Urinary bladder (tissue), 4 donors: Measurements from ENCODE around the gene HSD3B2. TPM values are rescaled to one million over a fixed set of nuclear protein-coding genes. Genes with fewer than 3 reads are reported as not detected.

ENCODE experiments used
- DNase-seq: peaks from one replicate; pipeline ENCODE4 v3.0.0-alpha.2; 2015; ENCODE audit errors: extremely low spot score
- H3K27ac ChIP-seq: one replicate; pipeline ENCODE4 v1.5.1; 2013; ENCODE audit warnings: low read depth, mild to moderate bottlenecking, moderate library complexity
- H3K36me3 ChIP-seq: one replicate; pipeline ENCODE4 v1.6.1; 2013; ENCODE audit warnings: mild to moderate bottlenecking, moderate library complexity; ENCODE audit not compliant: insufficient read depth
- H3K4me1 ChIP-seq: one replicate; pipeline ENCODE4 v1.6.1; 2013; ENCODE audit warnings: mild to moderate bottlenecking, moderate library complexity; ENCODE audit not compliant: insufficient read depth
- H3K4me3 ChIP-seq: one replicate; pipeline ENCODE4 v1.5.1; 2013; ENCODE audit warnings: low read depth, low read length
- WGBS: extraction: QIAGEN DNeasy Blood & Tissue Kit; methylation state at CpG from one replicate; pipeline ENCODE4 v1.1.7; 2013; 5-methylcytosine and 5-hydroxymethylcytosine counted together
- polyA plus RNA-seq: library from polyadenylated mRNA; stranded (reverse); fragments of 200-250 nt; gene quantifications from one replicate; pipeline ENCODE4 v1.2.3, GENCODE V29; 2013
- total RNA-seq: library from RNA; depleted of rRNA; stranded (reverse); fragments of >200 nt; gene quantifications from one replicate; pipeline ENCODE4 v1.2.3, GENCODE V29; 2014
- donor health status: healthy with polysubstance abuse.
- donor health status: healthy.

HSD3B2 gene
- total and polyA plus RNA-seq, 2 donors = not detected

GRCh38 chr1:119380983-119381662, 33.8 kb upstream of the HSD3B2 start:
- DNase-seq = no peak
- 94% methylated on average over 5 of the region's 5 CpGs for WGBS
- Histone ChIP-seq H3K4me3 (no peak overlapping the region), H3K36me3 (no peaks in the 10 kb centered on the region), H3K4me1 (no peaks in the 10 kb centered on the region), H3K27ac (no peak overlapping the region)

DNA sequence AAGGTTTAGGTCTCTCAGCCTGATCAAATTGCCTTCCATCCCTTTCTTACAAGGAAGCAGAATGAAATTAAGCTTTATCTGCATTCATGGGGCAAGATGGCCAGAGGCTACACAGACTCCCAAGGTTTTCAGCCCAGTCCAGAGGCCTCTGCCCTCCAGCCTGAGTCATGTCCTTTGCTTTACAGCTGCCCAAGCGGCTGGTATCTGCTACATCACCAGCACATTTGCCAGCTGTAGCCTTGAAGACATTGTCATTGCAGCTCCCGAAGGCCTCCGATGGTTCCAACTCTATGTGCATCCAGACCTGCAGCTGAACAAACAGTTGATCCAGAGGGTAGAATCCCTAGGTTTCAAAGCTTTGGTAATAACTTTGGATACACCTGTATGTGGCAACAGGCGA, 30.4 kb upstream of the HSD3B2 start:
- Histone ChIP-seq H3K36me3 (no peaks in the 10 kb centered on the region), H3K27ac (no peak overlapping the region), H3K4me3 (no peak overlapping the region), H3K4me1 (no peaks in the 10 kb centered on the region)
- no peak for DNase-seq
- WGBS = 97% methylated on average over 4 of the region's 4 CpGs

DNA sequence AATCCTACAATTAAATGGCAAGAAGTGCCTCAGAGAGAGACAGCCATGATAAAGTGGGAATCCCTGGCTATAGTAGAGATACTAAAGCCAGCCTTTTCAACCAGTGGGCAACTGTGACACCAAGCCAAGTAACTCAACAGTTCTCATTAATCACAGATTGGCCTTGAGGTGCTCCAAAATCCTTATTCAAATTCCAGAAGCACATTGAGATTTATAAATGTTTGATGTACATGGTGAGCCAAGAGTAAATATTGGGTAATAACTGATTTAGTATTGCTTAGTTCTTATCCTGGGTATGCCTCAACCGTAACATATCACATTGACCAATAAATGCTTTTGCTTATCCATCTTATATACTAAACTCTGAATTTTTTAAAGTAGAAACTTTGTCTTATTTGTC, 29.3 kb upstream of the HSD3B2 start:
- no peak for DNase-seq
- Histone ChIP-seq H3K36me3 (no peaks in the 10 kb centered on the region), H3K27ac (no peak overlapping the region), H3K4me3 (no peak overlapping the region), H3K4me1 (no peaks in the 10 kb centered on the region)
- 86% methylated on average over 1 of the region's 1 CpG for WGBS

- Histone ChIP-seq H3K4me3 (no peak overlapping the region), H3K27ac (no peak overlapping the region), H3K4me1 (no peaks in the 10 kb centered on the region), H3K36me3 (no peaks in the 10 kb centered on the region)
- DNase-seq = no peak
- WGBS = 24% methylated on average over 3 of the region's 3 CpGs
These were observed 27.1 kb upstream of the HSD3B2 start for GRCh38 chr1:119387858-119388257.

GRCh38 chr1:119388450-119388849, 26.5 kb upstream of the HSD3B2 start:
- no peak overlapping the region for H3K27ac ChIP-seq
- DNase-seq = no peak

GRCh38 chr1:119390526-119390925, 24.4 kb upstream of the HSD3B2 start:
- Histone ChIP-seq H3K36me3 (no peaks in the 10 kb centered on the region), H3K4me1 (no peaks in the 10 kb centered on the region), H3K4me3 (no peak overlapping the region), H3K27ac (no peak overlapping the region)
- DNase-seq = no peak

More at GRCh38 chr1:119388450-119388849, 26.5 kb upstream of the HSD3B2 start:
- H3K4me1 ChIP-seq = no peaks in the 10 kb centered on the region
- WGBS = 69% methylated on average over 1 of the region's 1 CpG
- H3K36me3 ChIP-seq = no peaks in the 10 kb centered on the region
- H3K4me3 ChIP-seq = no peak overlapping the region

- H3K27ac ChIP-seq = no peak overlapping the region
- H3K4me3 ChIP-seq = no peak overlapping the region
- H3K36me3 ChIP-seq = no peaks in the 10 kb centered on the region
- DNase-seq = no peak
- no peaks in the 10 kb centered on the region for H3K4me1 ChIP-seq
- 79% methylated on average over 3 of the region's 3 CpGs for WGBS
These were observed 23.2 kb upstream of the HSD3B2 start for GRCh38 chr1:119391749-119392148.

DNA sequence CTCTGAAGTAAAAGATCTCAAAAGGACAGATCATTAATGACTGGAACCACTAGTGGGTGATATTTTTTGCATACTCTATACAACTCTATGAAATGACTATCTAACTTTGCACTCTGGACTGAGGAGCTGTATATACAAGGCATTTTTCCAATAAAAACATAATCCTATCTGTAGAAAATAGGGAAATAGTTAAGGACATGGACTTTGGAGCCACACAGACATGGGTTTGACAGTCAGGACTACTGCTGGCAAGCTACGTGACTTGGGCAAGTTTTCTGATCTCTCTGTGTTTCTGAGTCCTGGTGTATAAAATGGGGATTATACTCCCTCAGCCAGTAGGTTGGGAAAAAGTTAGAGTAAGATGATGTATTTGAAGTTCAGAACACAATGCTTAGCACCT, 20.9 kb upstream of the HSD3B2 start:
- H3K4me3 ChIP-seq = no peak overlapping the region
- 96% methylated on average over 1 of the region's 1 CpG for WGBS
- H3K27ac ChIP-seq = no peak overlapping the region
- H3K4me1 ChIP-seq = no peaks in the 10 kb centered on the region
- no peak for DNase-seq
- H3K36me3 ChIP-seq = no peaks in the 10 kb centered on the region

DNA sequence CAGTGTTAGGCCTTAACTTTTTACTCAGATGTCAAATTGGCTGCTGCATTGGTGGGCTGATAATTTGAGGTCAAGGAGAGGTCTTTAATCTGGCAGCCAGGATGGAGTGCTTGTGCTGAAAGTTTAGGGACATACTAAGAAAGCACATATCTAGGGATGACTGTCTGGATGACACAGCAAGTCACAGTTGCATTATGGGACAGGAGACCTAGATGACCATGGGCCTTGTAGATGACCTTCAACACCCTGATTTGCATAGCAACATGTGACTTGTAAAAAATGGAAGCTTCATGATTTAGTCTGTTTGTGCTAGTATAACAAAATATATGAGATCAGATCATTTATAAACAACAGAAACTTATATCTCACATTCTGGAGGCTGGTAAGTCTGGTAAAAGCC, 18.0 kb upstream of the HSD3B2 start:
- H3K4me1 ChIP-seq = no peaks in the 10 kb centered on the region
- H3K36me3 ChIP-seq = no peaks in the 10 kb centered on the region
- no peak overlapping the region for H3K27ac ChIP-seq
- DNase-seq = no peak
- H3K4me3 ChIP-seq = no peak overlapping the region

DNA sequence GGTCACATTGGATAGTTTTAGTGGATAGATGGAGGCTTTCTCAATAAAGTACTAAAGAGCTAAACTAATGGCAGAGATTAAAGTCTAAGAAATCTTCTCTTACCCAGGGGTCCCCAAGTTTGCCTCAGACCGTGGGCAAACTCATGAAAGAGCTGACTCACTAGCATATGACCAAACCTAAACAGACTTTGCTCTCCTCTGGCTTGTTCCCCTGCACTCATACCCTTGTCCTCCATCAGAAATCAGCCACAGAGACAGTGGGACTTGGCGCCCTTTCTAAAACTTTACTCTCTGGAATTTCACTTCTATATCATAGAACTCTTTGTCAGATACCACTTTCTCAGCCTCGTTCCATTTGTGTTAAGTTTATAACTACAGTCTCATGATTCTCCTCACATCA, 17.0 kb upstream of the HSD3B2 start:
- DNase-seq = no peak
- 49% methylated on average over 3 of the region's 3 CpGs for WGBS
- no peak overlapping the region for H3K27ac ChIP-seq
- H3K4me3 ChIP-seq = no peak overlapping the region
- H3K4me1 ChIP-seq = no peaks in the 10 kb centered on the region
- H3K36me3 ChIP-seq = no peaks in the 10 kb centered on the region

- WGBS = 38% methylated on average over 2 of the region's 2 CpGs
- DNase-seq = no peak
- Histone ChIP-seq H3K27ac (no peak overlapping the region), H3K36me3 (no peaks in the 10 kb centered on the region), H3K4me1 (no peaks in the 10 kb centered on the region), H3K4me3 (no peak overlapping the region)
These were observed 10.2 kb upstream of the HSD3B2 start for GRCh38 chr1:119404736-119405135.

GRCh38 chr1:119409731-119410130, 5.2 kb upstream of the HSD3B2 start:
- no peak overlapping the region for H3K27ac ChIP-seq
- no peak overlapping the region for H3K4me3 ChIP-seq
- no peaks in the 10 kb centered on the region for H3K36me3 ChIP-seq
- no peak for DNase-seq
- H3K4me1 ChIP-seq = no peaks in the 10 kb centered on the region

GRCh38 chr1:119410961-119411360, 4.0 kb upstream of the HSD3B2 start:
- no peaks in the 10 kb centered on the region for H3K36me3 ChIP-seq
- H3K27ac ChIP-seq = no peak overlapping the region
- no peaks in the 10 kb centered on the region for H3K4me1 ChIP-seq
- DNase-seq = no peak
- 83% methylated on average over 3 of the region's 3 CpGs for WGBS
- no peak overlapping the region for H3K4me3 ChIP-seq

GRCh38 chr1:119416006-119416640, 1.2 kb downstream of the HSD3B2 start:
- Histone ChIP-seq H3K27ac (no peak overlapping the region), H3K4me3 (no peak overlapping the region), H3K36me3 (no peaks in the 10 kb centered on the region), H3K4me1 (no peaks in the 10 kb centered on the region)
- no peak for DNase-seq
- WGBS = 68% methylated on average over 3 of the region's 3 CpGs
